ENCODE data around the gene XPA.

The XPA gene

GRCh38 chr9:97647996-97648395, 49.1 kb downstream of the XPA start:
- ATAC-seq, result no peak

- ATAC-seq, result no peak
These were observed 51.4 kb downstream of the XPA start for GRCh38 chr9:97645720-97646119.

GRCh38 chr9:97640325-97640724, 56.8 kb downstream of the XPA start:
- no peak for ATAC-seq

GRCh38 chr9:97638666-97639065, 58.5 kb downstream of the XPA start:
- ATAC-seq, result no peak

- no peak for ATAC-seq
These were observed 60.2 kb downstream of the XPA start for GRCh38 chr9:97636903-97637302.

- no peak for ATAC-seq
These were observed 62.1 kb downstream of the XPA start for GRCh38 chr9:97635026-97635425.

GRCh38 chr9:97633859-97634490, 63.2 kb downstream of the XPA start:
- no peak for ATAC-seq

- peak; percentile 90 to 93 for ATAC-seq
These were observed 63.9 kb downstream of the XPA start, which contains the start of the genes NCBP1 and TSTD2 for GRCh38 chr9:97632985-97633858. Gene NCBP1, plus strand, starts transcription at chr9:97633821. Its CDS starts 61 bp downstream, at chr9:97633882. Gene TSTD2, minus strand, starts transcription at chr9:97633368. Its CDS starts 5,806 bp downstream, at chr9:97627562.

- ATAC-seq, result no peak
These were observed 64.7 kb downstream of the XPA start for GRCh38 chr9:97632248-97632984.

- no peak for ATAC-seq
These were observed 66.5 kb downstream of the XPA start for GRCh38 chr9:97630591-97630990.

- ATAC-seq, result no peak
These were observed 68.0 kb downstream of the XPA start for GRCh38 chr9:97629156-97629555.

GRCh38 chr9:97628668-97629067, 68.5 kb downstream of the XPA start:
- no peak for ATAC-seq

- no peak for ATAC-seq
These were observed 69.5 kb downstream of the XPA start for GRCh38 chr9:97627624-97628023.

GRCh38 chr9:97625620-97626019, 71.5 kb downstream of the XPA start:
- no peak for ATAC-seq

Measured in activated CD4-positive, CD25-positive, alpha-beta regulatory T cell treated with anti-CD3 and anti-CD28 coated beads, Interleukin-2, amount 50 U/mL, for 24 hours (primary cell).